ENCODE measurements around the gene CTCFL. TPM values are rescaled to one million over a fixed set of nuclear protein-coding genes. Genes with fewer than 3 reads are reported as not detected.

CTCFL gene
- polyA plus RNA-seq, 4 donors: 1.0 to 3.6 (median 2.5) TPM

- DNase-seq (ENCODE audit: low read depth in 4 of 4, low spot score in 2 of 4): no peak
These were observed 36.7 kb upstream of the CTCFL start for GRCh38 chr20:57561356-57562279.

- DNase-seq (ENCODE audit: low read depth in 4 of 4, low spot score in 2 of 4): no peak
These were observed 35.8 kb upstream of the CTCFL start, which contains the start of gene PCK1 for GRCh38 chr20:57560554-57561355. TSS of gene PCK1 (plus strand) at chr20:57561110. CDS start at chr20:57561412, 302 bp downstream.

- DNase-seq (ENCODE audit: low read depth in 4 of 4, low spot score in 2 of 4): no peak
These were observed 35.0 kb upstream of the CTCFL start for GRCh38 chr20:57559658-57560553.

DNA sequence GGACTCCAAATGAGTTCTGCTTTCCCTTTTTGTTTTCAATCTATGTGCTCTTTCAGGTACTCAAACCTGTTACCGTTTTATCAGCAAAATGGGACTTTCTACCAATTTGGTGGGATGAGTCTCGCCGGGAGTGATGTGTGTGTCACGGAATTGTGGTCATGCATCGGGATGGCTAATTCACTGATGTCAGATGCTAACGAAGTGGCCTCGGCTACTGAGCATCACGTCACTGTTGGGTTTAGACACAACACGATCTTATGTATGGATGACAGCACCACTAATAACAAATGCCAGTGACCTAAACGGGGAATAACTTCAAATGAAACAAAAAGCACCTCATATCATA lies 34.3 kb upstream of the CTCFL start:
- DNase-seq (ENCODE audit: low read depth in 4 of 4, low spot score in 2 of 4): no peak

DNA sequence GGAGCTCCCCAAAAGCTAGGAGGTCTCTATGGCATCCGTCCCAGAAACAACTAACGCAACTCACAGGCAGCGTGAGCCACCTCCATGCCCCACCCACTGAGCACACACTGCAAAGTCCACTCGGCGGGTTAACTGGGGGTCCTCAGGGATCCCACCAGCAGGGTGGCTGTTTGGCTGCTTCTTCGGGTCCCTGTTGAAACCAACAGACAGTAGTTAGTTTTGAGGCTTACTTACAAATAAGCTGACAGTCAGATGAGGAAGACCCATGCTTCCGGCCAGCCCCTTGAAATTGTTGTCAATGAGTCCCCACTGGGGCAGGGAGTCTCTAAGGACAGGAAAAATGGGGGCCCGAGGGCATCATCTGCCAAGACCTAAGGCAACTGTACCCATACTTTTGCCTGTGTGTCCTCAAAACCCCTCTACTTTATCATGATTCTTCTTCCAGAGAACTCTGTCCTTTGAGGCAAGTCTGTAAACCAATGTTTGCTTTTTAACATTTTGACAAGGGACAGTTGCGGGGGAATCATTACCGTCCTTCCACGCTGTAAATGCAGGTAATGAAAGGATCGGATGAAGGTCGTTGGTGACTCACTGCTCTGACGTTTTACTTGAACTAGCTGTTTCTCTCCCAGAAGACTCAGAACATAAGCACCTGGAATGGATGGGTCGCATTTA lies 33.8 kb upstream of the CTCFL start:
- DNase-seq (ENCODE audit: low read depth in 4 of 4, low spot score in 2 of 4): no peak

- DNase-seq (ENCODE audit: low read depth in 4 of 4, low spot score in 2 of 4): no peak
These were observed 33.1 kb upstream of the CTCFL start for GRCh38 chr20:57557926-57558613.

DNA sequence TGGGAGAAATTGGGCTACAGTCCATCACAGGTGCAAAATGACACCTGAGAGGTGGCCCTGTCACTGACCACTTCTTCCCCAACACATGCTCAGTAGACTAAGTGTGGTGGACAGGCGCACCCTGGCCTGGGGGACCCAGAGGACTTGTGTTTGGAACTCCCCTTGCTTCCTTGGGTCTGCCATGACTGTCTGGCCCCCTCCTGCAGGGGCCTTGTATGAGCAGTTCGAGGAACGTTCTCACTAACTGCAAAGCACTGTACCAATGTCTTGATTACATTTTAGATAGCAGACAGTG lies 32.0 kb upstream of the CTCFL start:
- no peak for DNase-seq (ENCODE audit: low read depth in 4 of 4, low spot score in 2 of 4)

DNA sequence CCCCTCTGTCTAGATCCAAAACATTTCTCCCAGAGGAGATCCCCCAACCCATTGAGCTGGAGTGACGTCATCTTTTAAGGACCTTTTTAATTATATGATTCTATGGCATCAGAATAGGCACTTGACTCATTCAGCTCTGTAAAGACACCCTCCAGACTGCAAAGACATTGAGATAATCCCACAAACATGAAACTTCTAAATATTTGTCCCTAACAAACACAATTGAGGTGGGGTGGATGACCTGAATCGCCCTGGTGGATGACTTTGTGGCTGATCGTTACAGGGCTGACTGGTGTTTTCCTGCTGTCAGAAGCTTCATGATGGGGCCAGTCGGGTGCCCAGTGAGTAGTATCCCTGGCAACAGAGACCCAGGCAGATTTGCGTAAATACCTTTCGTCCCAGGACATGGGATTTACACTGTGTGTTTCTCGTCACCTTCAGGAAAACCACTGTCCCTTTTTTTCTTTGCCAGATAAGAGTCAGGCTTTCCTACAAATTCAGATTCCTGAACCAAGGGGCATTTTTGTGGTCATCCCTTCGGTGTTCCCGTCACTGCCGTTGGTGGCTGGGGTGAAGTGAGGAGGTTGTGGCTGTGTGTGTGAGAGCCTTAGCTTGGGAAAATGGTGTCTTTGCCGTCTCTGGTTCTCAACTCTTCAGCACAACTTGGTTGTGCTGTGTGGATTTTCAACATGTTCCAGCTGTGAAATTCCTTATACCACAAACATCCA lies 30.7 kb upstream of the CTCFL start:
- DNase-seq (ENCODE audit: low read depth in 4 of 4, low spot score in 2 of 4): no peak

GRCh38 chr20:57553376-57554018 lies 28.6 kb upstream of the CTCFL start:
- no peak for DNase-seq (ENCODE audit: low read depth in 4 of 4, low spot score in 2 of 4)

- DNase-seq (ENCODE audit: low read depth in 4 of 4, low spot score in 2 of 4): no peak
These were observed 27.5 kb upstream of the CTCFL start for GRCh38 chr20:57552471-57552870.

- DNase-seq (ENCODE audit: low read depth in 4 of 4, low spot score in 2 of 4): no peak
These were observed 23.5 kb upstream of the CTCFL start for GRCh38 chr20:57548177-57549058.

DNA sequence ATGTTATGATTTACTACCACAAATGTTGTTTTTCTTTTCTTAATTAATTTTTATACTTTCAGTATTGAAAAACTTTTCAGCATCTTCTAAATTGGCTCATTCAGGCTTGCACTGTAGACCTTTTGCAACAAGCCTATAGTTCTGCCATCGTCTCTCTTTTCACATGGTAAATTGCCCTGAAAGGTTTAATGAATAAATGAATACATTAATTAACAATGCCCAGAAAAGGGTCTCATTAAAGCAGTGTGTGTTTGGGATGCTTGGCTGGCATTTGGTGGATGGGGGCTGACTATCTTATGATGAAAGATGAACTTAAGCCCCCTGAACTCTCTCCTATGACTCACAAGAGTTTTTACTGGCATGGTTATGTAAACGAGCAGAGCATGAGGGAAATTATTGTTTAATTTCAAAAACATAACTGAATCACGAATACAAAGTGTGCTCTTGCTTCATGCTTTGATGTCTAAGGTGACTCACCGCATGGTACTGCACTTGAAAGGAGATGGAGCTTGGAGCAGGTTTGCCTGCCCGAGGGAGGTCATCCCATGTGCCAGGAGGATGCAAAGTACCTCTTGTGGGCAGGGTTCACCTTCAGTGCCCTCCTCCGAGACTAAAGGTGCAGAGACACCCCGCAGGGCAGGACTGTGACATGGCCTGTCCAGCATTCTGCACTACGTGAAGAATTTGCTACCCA lies 22.2 kb upstream of the CTCFL start:
- DNase-seq (ENCODE audit: low read depth in 4 of 4, low spot score in 2 of 4): no peak

DNA sequence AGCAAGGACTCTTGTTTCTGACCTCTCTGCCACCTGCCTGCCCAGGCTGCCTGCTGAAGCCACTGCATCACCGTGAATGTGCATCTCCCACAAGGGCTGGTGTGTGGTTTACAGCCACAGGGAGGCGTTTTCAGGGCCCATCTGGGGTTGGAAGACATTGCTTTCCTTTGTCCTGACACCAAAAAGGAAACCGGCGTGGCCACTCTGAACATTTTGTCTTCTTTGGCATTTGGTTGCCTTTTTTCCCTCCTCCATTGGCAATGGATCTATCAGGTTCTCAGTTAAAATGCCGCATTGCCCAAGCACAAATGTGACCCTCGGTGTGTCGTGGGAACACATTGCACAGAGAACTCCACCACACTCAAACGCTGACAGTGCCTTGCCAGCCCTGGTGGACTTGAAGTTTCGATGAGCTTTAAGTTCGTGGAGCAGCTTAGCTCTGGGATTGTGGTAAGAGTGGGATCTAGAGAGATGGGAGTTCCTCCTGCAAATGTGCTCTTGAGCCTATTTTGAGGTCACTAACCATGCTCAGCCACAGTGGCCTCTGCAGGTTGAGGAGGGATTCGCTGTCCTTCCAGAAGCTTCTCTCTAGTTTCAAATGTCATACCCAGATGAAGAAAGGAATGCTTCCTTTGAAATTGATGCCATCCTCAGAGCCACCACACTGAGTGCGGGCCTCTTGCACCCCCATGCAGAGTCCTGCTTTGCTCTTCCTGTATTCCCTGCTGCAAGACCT lies 21.2 kb upstream of the CTCFL start:
- DNase-seq (ENCODE audit: low read depth in 4 of 4, low spot score in 2 of 4): no peak

GRCh38 chr20:57544838-57545564 lies 20.1 kb upstream of the CTCFL start:
- DNase-seq (ENCODE audit: low read depth in 4 of 4, low spot score in 2 of 4): no peak

DNA sequence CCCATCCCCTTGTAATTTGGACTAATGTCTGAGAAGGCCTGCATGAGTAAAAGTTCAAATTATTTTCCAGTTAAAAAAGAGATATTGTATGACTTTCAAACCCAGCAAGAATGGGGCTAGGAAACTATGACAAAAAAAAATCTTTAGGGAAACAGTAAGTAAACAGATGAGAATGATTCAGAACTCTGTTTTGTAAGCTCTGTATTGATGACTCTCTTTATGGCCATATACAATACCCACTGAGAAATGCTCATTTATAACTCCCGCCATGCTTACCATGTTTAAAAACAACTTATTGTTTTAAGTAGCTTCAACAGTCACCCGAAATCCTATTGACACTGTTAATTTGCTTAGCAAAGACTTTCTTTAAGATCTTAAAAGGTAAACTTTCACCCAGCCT lies 18.8 kb upstream of the CTCFL start:
- DNase-seq (ENCODE audit: low read depth in 4 of 4, low spot score in 2 of 4): no peak

Data from left renal cortex interstitium (tissue), 4 donors.